HPDE6-E6E7 (cell line): ENCODE results near the gene VCAN.

Source experiments
- DNase-seq: peaks from one replicate; pipeline ENCODE4 v3.0.0; 2011; ENCODE audit warnings: missing footprints; ENCODE audit errors: extremely low spot score

Gene VCAN

DNA sequence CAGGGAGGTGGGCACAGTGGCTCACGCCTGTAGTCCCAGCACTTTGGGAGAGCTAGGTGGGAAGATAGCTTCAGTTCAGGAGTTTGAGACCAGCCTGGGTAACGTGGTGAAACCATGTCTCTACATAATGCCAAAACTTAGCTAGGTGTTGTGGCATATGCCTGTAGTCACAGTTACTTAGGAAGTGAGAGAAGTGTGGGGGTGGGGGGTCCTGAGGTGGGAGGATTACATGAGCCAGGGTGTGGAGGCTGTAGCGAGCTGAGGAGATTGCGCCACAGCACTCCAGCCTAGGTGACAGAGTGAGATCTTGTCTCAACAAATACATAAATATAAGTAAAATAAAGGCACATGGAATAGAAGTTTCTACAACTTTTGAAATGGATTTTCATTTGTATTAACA, 23.1 kb downstream of the VCAN start:
- DNase-seq, result no peak

DNA sequence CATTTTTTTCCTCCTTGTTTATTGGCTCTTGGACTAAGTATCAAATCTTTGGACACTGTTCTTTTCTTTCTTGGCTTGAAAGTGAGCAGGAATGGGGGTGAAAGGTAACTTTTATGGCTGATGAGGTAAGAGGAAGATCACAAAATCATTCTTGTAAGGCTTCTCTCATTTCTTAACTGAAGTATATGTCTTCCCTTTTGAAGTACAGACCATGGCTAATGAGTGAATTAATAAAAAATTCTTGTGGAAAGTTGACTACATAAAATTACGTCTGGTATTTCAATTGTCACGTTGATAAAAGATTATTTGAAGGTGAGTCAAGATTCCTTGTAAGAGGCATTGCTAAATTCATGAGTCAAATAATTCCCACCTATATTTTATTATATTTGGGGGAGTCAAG, 25.1 kb downstream of the VCAN start:
- DNase-seq, result no peak

DNA sequence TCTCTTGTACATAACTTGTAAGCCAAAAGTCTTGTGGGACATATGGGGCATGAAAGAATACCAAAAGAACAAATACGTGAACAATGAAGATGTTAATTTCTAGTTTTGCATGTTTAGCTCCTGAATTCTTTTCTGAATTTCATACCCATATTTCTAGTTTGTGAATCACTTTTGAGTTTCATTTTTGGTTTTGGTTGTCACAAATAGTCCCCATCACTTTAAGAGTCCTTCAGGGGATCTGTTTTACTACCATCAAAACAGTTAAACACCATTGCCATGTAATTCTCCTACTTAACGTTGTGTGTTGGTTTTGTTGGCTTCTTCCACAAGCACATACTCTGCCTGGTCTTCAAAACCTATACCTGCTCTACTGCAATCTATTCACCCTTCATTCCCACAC, 27.0 kb downstream of the VCAN start:
- no peak for DNase-seq

DNA sequence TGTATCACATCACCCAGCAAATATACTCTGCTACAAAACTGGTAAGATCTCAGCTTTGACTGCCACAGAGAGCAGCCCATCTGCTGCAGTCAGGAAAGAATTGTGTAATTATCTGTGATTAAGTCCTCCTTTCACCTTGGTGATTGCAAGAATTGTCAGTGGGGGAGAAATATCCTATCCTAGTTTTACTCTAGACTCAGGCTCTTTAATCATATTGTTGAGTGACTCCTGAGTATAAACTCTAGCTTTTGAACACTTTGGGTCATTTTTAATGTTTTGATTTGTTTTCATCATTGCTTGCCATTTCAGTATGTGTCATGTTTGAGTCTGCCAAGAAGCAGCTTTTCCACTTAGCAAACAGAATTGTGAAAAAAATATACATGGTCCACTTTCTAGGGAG, 32.1 kb downstream of the VCAN start:
- DNase-seq, result no peak

DNA sequence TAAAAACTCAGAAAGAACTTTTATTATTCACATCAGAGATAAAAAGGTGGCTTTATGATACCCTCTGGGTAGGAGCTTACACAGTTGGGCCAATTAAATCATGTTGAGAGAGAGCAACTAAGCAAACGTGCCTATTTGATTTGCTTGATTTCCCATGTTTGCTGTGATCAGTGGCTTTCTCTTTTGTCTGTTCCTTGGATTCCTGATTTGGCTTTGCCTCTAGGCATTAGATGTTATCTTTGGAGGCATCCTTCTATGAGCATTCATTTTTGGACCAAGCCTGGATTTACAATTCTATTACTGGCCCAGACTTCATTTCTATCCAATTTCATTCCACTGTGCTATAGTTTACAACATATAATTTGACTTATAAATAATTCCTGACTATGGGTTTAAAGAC, 35.9 kb downstream of the VCAN start:
- DNase-seq, result no peak

DNA sequence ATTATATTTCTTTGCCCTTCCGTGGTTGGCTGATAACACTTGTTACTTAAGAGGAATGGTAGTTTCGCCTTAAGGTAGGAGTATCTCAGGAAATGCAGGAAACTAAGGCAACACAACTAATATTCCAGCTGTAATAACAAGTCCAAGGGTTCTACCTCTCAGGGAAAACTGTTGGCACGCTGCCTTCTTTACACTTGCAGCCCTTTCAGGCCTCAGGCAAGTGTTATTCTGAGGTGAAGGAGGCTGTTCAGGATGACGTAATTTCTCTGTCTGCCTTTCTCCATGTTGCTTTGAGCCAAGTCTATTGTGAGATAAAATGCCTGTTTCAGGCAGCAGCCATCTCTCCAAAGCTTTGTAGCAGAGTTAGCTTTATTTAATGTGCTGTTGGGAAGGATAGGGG, 38.0 kb downstream of the VCAN start:
- DNase-seq, result peak; percentile 8

DNA sequence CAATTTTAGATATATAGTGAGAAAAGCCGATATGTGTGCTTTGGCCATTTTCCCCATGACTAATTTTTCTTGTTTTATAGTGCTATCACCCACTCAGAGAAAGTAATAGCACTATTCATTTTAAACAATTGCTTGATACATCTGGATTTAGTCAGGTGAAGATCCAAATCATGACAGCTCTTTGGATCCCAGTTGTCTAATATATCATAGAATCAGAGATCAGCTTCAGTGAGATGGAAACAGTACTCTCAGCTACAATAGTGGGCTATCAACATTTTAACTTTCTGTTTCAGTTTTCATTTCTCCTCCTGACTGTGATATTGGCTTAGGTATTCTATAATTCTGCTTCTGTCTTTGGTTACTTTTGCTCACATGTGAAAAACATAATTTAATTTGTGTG, 38.7 kb downstream of the VCAN start:
- DNase-seq, result no peak

DNA sequence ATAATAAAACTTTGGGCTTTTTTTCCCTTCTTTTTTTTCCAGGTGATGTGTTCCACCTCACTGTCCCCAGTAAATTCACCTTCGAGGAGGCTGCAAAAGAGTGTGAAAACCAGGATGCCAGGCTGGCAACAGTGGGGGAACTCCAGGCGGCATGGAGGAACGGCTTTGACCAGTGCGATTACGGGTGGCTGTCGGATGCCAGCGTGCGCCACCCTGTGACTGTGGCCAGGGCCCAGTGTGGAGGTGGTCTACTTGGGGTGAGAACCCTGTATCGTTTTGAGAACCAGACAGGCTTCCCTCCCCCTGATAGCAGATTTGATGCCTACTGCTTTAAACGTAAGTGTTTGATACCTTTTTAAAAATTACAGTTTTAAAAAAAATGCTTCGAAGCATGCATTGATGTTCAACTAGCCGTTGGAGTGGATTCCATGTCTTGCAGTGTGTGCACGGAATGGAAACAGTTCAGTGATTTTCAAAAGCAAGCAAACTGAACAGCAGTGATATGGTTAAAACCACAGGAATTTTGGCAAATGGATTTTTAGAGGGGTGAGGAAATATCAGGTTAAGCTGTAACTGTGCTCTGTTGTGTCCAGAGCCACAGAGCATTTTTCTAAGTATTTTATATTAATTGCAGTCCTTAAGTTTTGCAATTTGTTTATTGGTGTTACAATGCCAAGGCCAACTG, 40.7 kb downstream of the VCAN start:
- DNase-seq, result no peak

DNA sequence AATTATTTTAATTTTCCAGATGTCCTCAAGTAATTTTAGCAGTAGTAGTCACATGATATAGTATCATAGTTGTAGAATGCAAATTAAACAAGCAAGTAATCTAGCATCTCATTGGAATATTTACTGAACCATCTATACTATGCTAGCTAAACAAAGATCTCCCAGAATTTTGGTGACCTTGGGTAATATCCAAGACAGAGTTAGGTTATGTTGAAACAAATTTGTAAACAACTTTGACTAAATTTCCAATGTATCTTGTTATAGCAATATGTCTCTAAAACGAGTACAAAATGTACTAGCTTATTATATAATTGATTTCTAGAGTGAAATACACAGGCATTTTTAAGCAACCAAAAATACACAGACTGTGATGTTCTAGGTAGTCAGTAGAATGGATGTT, 41.5 kb downstream of the VCAN start:
- no peak for DNase-seq

DNA sequence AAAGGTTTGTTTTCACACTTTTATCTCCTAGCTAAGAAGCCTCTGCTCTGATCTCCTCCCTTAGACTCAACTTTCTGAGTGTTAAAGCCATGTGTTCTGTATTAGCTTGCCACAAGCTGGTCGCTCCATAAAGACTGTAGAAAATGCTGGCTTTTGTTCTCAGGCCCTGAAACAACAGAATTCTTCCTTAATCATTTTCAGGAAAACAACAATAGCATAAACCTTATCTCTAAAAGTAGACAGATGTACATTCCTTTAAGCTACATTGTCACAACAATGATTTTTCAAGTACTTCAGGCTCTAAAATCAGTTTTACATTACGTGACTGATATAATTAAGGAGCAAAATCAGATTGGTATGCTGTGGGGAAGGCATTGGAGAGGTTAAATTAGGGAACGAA, 41.9 kb downstream of the VCAN start:
- no peak for DNase-seq

DNA sequence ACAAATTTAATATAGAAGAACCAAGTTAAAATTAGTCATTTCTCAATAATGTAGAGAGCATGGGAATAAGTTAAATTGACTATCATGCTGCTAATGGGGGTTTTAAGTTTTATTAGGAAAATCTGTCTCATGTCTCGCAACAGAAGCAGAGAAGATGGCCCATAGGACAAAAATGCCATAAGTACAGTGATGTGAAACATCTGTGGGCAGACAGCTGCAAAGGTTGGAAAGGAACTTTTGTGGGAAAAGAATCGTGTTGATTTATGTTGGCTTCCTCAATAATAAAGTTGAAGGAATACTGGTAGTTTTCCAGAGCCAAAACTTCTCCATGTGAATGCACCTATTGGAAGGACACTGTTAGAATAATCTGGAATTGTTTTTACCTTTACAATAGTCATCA, 44.8 kb downstream of the VCAN start:
- no peak for DNase-seq

DNA sequence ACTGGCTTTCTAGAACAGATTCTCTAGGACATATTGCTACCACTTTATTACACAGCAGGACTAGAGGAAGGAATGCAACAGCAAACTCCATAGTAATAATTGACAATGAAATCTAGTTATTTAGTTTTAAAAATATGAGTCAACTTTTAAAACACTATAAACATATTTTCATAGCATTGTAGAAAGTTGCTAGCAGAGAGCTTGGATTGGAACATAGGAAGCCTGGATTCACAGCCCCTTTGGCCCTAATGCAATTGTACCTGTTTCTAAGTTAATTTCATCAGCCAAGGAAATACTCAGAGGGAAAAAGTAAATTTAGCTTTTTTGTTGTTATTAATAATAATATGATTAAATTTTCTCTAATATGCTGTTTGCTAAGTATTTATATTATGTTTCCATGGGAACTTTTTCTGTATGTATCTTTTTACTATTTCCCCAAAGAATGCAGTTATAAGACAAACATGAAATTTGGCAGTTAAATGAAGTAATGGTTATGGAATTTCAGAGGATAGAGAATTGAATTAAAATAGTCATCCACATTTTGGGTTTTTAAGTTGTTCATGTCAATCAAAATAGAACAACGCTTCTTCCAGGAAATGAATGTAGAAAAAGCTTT, 45.6 kb downstream of the VCAN start:
- DNase-seq, result no peak

DNA sequence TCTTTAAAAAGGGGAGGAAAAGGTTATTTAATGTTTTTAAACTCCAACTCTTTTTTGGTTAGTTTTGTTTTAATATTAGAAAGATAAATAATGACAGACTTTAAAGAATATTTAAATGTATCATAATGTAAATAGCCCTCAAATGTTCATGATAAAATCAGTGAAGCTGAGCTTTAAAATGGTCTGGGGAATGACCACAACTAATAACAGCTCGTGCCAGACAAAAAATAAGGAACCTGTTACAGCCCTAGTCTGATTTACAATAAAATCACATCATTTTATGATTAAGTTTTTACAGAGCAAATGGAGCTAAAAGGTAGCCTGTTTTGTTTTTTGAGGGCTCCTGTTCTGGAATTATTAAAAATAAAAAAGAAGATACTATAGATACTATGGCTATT, 46.1 kb downstream of the VCAN start:
- DNase-seq, result no peak

DNA sequence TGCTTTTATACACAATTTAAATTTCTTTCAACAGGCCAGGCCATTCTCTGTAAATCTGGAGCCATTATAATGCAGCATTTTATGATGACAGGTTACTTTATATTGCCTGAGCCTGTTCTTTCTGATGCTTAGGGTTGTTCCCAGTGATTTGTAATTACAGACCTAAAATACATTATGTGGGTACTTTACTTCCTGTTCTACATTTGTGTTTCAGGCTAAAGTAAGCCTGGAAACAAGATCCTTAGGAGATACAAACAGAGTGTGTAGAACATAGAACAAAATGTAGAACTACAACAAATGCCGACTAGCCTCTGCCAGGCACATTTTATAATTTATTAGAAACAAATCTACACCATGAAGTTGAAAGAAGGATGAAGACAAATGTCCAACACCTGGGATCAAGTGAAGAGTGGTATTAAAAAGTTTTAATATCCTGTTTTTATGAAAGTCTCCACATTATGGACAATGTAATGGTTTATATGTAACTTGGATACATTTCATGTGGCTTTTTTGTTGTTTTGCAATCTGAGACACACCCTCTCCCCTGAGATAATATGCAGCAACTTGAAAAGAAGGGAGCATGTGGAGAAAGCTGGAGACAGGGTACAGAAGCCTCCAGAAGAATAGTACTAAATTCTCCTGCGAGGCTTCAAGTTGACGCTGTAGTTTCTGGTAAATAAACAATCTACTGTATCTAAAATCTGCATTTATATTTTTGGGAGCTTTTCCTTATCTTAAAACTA, 46.9 kb downstream of the VCAN start:
- DNase-seq, result no peak

DNA sequence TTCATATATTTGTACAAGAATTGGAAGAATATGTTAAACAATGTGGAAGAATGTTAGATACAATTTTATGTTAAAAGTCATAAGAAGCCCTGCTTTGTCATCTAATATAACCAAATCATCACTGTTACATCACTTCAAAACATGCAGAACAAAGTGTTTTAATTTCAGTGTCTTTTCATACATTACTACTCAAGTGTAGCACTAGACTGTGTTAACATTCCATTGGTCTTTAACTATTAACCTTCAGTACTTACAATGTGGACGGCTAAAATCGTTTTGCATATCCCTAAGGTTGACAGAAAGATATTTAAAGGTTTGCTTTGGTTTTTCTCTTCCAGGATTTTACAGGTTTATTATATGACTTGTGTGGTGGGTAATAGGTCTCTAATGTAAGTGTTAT, 50.9 kb downstream of the VCAN start:
- DNase-seq, result no peak

DNA sequence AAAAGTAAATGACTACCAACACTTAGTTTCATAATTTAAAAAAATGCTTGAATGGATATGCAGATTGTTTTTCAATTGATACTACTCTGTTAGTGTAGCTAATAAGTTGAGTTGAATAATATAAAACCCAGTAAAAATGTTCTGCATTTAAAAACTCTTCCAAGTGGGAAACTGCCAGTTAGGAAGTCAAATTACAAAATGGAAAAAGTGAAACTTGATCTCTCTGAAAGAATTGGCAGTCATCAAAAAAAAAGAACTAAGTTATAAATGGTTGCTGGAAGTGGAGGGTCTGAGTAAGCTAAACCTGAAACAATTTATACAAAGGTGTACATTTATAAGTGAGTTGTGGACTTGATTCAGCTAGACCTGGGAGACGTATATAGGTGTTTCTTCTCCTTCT, 52.4 kb downstream of the VCAN start:
- DNase-seq, result no peak

DNA sequence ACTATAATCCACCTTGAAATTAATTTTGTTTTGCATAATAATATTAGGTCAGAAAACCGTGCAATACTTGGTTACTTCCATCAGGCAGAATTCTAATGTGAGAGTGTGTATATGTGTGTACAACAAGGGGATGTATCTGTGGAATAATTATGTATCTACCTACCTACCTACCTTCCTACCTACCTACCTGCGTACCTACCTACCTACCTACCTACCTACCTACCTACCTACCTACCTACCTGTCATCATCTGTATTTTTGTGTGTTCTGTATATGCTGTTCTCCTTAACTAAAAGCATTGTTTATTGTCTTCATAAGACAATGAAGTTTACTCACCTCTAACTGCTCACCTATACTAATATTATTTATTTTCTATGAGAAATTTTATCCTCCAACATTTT, 52.8 kb downstream of the VCAN start:
- no peak for DNase-seq

DNA sequence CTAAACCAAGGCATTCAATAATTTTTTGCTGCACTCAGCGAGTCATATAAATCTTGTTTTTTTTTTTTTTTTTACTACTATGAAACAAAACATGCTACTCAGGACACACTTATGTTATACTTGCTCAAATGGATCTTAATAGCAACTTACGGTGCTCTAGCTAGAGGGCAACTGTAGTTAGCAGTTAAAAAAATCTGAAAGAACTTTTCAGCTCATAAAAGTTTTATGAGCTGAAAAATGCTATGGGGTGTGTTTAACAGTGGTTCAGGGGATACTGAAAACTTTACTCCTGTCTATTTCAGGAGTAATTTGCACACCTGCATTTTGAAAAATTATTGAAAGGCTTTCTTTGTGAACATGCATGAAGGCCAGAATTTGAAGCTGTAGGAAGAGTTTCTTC, 53.4 kb downstream of the VCAN start:
- no peak for DNase-seq

DNA sequence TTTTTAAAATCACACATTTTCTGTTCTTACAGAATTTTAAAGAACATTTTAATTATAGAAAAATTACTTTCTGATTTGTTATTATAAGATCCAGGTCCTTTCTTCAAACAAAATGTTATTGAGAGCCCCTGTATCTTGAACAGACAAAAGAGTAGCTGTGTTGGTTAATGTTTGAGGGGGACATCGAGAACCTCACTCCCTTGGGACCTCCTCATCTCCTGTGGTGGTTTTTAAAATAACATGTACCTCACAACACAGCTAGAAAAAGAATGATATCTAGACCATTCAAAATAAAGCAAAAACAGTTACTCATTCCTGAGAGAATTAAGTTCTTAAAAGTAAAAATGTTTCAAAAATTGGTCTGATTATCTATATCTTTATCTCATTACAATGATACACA, 54.7 kb downstream of the VCAN start:
- no peak for DNase-seq

DNA sequence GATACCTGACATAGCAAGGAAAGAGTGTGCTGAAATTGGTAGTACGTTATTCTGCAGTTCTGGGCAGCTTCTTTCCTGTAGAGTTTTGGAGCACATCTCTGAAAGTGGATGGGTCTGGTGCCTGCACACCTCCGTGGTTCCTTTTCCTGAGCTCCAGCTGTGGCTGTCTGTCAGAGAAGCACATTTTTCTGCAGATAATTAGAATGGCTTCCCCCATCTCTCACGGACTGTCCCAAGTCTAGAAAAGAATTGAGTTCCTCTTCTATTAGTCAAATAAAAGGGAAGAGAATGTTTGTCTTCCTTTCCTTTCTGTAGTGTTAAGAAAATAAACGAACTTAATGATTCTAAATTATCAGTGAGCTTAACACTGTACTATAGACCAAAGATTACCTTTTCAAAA, 55.7 kb downstream of the VCAN start:
- DNase-seq, result no peak

DNA sequence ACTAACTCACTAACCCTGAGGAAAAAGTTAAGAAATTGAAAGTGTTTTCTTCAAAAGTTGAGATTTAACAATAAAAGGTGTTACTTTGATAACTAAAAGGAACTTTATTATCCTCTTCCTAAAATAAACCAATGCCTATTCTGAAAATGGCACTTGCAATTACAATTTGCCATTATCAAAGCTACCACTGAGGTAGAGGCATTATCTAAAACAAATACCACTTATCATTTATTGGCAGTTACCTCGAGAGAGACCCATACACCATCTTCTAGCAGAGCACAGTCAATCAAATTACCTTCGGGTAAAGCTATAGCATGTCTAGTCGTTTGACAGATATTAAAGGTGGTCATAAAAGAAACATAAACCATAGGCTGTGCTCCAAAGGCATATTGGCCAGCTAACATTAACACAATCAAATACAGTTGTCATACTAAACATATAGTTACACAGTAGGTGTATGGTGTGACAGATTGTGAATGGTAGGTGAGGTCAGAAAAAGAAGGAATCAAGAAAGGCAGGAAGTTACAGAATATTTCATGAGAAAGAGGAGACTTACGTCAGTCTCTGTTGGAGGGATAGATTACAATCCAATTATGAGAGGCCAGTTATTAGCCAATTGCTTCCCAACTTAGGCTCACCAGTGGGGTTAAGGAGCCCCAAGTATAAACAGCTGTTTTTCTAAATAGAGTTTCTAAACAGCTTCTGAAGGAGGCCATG, 56.3 kb downstream of the VCAN start:
- no peak for DNase-seq

DNA sequence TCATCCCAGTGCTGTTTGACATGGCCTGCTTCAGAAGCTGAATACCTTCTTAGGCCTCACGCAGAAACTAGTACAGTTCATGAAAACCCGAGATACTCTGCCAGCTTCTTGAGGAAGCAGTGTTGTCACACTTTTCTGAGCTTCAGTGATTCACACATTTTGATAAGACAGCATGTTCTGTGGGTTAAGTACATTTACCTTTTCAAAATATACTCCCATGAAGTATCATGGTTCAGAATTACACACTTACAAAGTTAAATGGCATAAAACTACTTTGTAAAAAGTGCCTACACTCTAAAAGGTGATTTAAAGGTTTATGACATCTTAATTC, 56.9 kb downstream of the VCAN start:
- DNase-seq, result no peak

DNA sequence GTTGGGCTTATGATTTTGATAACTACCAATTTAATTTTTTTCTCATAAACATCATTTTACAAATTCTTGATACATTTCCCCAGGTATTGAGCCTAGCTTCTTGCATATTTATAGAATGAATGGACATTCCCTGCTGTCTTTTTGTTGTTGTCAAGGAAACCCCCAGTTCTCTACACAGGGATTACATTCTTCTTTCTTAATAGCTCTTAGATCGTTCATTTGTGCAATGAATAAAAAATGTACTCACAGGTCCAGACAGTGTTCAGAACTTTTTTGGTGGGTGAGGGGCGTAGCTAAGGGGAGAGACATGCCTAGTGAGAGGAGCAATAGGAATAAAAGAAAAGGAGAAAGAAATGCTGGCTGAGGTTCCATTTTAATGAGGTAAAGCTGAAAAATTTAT, 58.6 kb downstream of the VCAN start:
- no peak for DNase-seq
